Effector CD8-positive, alpha-beta T cell (primary cell): Measurements from ENCODE around the gene RBM48.
"Not testable (repeated sequence)": the region's sequence is repeated elsewhere in the genome, so short reads cannot be mapped to it uniquely, and the experiment has no call there.

Experiments
- DNase-seq: peaks from one replicate; lab custom pipeline; 2025; lab: John Stamatoyannopoulos, UW

RBM48 gene

DNA sequence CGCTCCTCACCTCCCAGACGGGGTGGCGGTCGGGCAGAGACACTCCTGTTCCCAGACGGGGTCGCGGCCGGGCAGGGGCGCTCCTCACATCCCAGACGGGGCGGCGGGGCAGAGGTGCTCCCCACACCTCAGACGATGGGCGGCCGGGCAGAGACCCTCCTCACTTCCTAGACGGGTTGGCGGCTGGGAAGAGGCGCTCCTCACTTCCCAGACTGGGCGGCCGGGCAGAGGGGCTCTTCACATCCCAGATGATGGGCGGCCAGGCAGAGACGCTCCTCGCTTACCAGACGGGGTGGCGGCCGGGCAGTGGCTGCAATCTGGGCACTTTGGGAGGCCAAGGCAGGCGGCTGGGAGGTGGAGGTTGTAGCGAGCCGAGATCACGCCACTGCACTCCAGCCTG, 16.5 kb downstream of the RBM48 start:
- not testable (repeated sequence) for DNase-seq

DNA sequence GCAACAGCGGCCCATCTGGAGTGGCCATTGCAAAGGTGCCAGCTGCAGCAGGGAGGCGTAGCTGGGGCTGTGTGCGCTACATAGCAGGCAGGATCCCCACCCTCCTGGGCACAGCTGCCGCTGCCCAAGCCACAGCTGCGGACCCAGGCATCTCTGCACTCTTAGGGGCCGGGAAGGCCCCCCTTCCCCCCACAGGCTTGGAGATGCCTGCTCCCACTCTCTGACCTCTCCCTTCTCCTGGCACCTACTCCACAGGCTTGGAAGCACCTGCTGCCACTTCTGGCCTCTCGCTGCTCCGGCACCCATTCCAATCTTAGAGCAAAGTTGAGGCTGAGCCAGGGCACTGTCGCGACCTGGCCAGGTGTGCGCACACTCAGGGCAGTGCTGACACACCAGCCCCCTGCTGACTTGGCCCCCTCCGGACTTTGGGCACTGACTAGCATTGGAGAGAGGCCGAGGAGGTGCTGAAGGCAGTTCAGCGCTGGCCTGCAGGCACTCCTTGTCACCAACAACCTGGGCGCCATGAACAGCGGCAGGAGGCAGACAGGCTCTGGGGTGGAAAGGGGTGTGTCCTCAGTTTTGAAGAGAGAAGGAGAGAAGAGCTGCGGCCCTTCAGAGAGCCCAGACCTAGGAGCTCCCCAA, 18.4 kb downstream of the RBM48 start:
- no peak for DNase-seq

DNA sequence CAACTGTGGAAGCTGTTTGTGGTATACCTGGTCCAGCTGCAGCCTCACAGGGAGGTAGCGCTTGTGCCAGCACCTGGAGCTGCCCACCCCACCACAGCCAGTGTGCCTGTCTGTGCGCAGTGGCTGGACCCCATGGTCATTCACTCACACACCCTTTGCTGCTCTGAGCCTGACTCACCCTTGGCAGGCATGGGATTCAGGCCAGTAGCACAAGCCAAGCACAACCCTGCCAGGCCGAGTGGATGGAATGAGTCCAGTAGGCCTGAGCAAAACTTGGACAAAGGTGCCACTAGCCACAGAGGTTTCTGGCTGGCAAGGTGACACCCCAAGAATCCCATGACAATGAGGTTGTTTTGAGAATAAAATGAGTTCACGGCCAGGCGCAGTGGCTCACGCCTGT, 19.0 kb downstream of the RBM48 start:
- no peak for DNase-seq

DNA sequence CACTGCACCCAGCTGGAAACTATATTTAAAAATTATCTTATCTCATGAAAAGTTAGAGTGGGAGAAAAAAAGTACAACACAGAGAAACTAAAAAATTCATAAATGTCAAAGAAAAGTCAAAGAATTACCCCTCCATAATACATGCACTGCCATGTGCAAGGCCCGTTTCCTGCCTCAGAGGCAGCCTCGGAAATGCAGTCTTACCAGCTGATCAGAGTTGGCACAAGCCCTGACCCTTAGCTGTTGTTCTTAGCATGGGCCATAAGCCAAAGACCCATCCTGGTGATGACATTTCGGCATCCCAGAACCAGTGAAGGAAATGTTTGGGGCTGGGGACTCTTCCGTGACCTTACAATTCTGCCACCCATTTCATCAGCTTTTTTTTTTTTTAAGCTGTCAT, 21.6 kb downstream of the RBM48 start:
- no peak for DNase-seq

DNA sequence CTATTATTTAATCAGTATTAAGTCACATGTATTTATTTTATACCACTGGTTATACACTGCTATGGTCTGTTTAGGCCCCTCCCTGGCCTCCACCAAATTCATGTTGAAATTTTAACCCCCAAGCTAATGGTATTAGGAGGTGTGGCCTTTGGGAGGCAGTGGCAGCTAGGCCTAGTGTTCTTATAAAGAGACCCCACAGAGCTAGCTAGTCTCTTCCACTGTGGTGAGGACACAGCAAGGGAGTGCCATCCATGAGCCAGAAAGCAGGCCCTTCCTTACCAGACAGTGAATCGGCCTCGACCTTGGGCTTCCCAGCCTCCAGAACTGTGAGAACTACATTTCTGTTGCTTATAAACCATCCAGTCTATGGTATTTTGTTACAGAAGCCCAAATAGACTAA, 28.7 kb downstream of the RBM48 start:
- no peak for DNase-seq

DNA sequence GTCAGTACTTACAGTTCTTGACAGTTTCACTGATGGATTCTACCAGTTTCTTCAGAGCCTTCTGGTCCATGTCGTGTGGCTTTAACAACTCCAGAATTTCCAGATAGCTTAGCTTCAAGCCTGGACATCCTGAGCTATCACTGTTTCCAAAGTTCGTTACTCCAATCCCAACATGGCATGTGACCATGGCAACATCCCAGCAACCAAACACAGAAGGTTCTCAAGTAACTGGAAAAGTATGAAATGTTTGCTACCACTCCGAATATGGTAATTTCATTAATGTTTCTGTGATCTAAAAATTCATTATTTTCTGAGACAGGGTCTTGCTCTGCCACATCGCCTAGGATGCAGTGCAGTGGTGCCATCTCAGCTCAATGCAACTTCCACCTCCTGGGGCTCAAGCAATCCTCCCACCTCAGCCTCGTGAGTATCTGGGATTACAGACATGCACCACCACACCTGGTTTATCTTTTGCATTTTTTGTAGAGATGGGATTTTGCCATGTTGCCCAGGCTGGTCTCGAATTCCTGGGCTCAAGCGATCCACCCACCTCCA, 29.3 kb downstream of the RBM48 start:
- DNase-seq = no peak

DNA sequence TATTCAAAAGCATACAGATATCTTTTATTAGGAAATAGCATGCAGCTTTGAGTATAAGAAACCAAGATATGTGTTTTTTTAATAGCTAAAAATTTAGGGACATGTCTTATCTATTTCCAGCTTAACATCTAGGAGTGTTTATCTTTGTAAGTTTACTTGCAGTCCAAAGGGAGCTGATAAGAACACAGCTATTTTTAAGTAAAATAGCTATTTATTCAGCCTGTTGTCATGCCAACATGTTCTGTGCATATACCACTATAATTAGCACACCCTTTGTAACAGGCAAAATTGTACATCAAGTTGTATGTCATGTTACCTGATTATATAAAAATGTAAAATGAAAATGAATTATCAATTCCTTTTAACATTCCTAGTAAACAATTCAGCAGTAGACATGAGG, 32.0 kb downstream of the RBM48 start:
- DNase-seq = no peak

DNA sequence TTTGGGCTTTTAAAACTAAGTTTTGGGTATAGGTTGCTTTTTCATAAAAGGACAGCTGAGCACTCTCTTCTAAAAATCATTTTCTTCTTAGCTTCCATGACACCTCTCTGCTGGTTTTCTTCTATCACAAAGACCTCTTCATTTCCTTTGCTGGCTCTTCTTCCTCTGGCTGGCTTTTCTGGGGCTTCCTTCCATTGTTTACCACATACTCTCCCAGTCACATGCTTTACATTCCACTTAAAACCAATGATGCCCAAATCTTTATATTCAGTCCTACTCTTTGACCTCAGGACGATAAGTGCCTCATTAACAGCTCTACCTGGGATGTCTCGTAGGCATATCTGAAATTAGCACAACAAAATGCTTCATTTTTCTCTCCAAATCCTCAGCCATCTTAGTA, 34.8 kb downstream of the RBM48 start:
- no peak for DNase-seq

DNA sequence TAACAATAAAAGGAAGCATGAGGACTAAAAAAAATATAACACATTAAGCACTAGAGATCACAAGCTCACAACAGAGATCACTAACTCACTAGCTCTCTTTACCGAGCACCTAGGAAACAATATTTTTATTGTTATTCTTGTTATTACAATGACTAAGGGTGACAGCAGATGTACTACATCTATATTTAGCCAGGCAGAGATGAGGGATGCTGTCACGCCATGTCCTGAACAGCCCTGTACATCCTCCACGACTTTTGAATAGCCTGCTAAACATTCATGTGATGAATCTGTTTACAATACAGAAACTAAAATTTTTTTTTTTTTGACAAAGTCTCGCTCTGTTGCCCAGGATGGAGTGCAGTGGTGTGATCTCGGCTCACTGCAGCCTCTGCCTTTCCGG, 38.9 kb downstream of the RBM48 start:
- no peak for DNase-seq

DNA sequence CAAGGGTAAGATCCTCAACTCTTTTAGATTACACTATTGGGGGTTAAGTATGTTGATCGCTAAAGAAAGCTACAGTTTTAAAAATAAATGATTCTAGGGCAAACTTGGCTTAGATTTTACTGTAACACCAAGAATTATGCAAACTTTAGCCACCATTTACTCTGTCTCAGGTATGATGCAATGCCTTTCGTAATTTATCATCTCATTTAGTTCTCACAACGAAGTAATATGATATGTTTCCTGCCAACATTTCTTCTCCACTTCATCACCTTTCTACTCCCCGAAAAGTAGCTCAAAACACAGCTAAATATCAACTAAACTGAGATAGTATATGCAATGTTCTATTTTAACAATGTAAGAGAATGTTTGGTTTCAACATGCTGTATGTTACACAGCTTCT, 40.5 kb downstream of the RBM48 start:
- DNase-seq = no peak

DNA sequence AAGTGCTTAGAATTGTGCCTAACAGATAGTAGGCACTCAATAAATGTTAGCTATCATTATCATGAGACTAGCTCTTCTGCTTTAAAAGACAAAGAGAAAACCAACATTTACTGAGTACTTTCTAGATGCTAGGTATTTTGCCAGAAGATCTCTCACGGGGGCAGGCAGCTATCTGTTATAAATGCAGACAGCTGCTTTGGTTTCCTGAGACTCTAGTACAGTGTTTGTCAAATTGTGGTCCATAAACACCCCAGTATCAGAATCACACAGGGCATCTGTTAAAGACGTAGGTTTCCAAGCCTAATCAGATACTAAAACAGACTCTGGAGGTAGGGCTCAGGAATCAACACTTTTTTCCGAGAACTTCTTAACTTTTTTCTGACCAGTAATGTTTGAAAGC, 47.7 kb downstream of the RBM48 start:
- DNase-seq = no peak

DNA sequence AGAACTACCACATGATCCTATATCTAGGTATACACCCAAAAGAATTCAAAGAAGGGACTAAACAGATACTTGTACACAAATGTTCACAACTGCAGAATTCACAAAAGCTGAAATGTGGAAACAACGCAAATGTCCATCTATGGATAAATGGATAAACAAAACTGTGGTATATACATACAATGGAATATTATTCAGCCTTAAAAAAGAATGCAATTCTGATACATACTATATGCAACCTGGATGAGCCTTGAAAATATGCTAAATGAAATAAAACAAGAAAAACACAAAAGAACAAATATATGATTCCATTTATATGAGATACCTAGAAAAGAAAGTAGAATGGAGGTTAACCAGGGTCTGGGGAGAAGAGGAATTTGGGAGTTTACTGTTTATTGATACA, 54.4 kb downstream of the RBM48 start:
- no peak for DNase-seq

DNA sequence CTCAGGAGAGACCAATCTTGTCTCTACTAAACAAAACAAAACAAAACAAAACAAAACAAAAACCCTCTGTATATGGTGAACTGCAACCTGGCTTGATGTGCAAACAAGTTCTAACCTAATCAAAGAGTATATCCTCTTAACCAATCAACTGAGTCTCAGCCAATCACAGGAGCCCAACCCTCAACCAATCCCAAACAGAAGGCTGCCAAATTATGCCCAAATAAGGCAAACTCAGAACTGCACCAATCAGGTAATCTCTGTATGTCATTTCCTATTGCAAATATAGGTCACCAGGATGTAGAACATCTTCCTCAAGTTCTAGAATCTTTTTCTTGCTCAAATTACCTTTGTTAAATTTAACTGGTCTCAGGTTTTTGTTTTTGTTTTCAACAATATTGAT, 56.4 kb downstream of the RBM48 start:
- no peak for DNase-seq

DNA sequence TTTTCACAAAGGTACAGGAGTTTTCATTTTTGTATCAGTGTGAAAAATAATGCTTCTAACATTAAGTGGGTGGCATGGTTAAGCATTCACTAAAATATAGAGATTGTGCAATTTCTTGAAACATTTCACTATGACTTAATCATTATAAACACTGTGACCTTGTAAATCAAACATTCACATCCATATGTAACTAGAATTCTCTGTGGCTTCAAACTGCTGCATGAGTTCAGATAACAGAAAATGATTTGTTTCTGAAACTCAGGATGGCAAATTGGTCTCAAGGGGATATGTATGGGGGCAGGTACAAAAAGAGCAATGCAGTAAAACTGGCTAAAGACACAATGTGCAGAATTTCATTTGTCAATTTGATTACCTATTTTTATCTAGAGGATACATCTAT, 57.8 kb downstream of the RBM48 start:
- DNase-seq = no peak

DNA sequence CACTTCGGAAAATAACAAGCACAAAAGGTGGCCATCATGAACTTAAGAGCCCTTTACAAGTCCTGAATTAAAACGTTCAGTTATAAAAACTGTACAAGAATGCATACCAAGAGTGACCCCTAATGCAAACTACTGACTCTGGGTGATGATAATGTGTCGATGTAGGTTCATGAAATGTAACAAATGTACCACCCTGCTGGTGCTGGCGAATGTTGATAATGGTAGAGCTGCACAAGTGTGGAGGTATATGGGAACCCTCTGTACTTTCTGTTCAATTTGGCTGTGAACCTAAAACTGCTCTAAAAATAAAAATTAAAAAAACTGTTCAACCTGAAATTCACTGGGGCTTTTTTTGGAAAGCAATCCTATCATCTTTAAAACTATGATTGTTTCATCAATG, 58.2 kb downstream of the RBM48 start:
- DNase-seq = no peak
